Neural cell (in vitro differentiated cells): ENCODE measurements around the gene LRFN3. TPM values are rescaled to one million over a fixed set of nuclear protein-coding genes. Genes with fewer than 3 reads are reported as not detected.

Experiments used
- H2AFZ ChIP-seq: fragments of 200-600, 300-800 bp; sonication (generic), shearing (Covaris generic); 2 replicates; pipeline ENCODE4 v1.6.0; 2014; ENCODE audit warnings: low read depth, mild to moderate bottlenecking, antibody characterized with exemption, low read length, moderate library complexity
- H3F3A ChIP-seq: fragments of 200-600 bp; shearing (Covaris generic); 2 replicates; pipeline ENCODE4 v1.6.1; 2016; ENCODE audit warnings: mild to moderate bottlenecking, moderate library complexity, mixed read lengths, antibody characterized with exemption, low read length; ENCODE audit not compliant: insufficient read depth, poor library complexity, severe bottlenecking
- H3K27ac ChIP-seq: fragments of 200-600, 300-800 bp; sonication (generic), shearing (Covaris generic); 2 replicates; pipeline ENCODE4 v1.5.1; 2014; ENCODE audit warnings: mild to moderate bottlenecking, low read length, moderate library complexity
- H3K27me3 ChIP-seq: fragments of 300-800, 200-600 bp; sonication (generic), shearing (Covaris generic); 2 replicates; pipeline ENCODE4 v1.6.0; 2014; ENCODE audit warnings: mild to moderate bottlenecking, low read depth, low read length, moderate library complexity; ENCODE audit not compliant: insufficient read depth
- H3K36me3 ChIP-seq: fragments of 300-800, 200-600 bp; sonication (generic), shearing (Covaris generic); 2 replicates; pipeline ENCODE4 v1.5.1; 2014; ENCODE audit warnings: mild to moderate bottlenecking, antibody characterized with exemption, low read length, moderate library complexity; ENCODE audit not compliant: insufficient read depth
- H3K4me2 ChIP-seq: fragments of 300-800, 200-600 bp; sonication (generic), shearing (Covaris generic); 2 replicates; pipeline ENCODE4 v1.6.0; 2014; ENCODE audit warnings: mild to moderate bottlenecking, low read length
- H3K4me3 ChIP-seq: fragments of 300-800, 200-600 bp; sonication (generic), shearing (Covaris generic); 2 replicates; pipeline ENCODE4 v1.5.1; 2014; ENCODE audit warnings: mild to moderate bottlenecking, low read length, moderate library complexity
- H3K79me2 ChIP-seq: fragments of 200-600 bp; shearing (Covaris generic); replicated peaks from 2 replicates; pipeline ENCODE4 v1.6.0; 2014; ENCODE audit warnings: mild to moderate bottlenecking, low read length, moderate library complexity; ENCODE audit not compliant: insufficient read depth
- H3K9ac ChIP-seq: fragments of 300-800, 200-600 bp; sonication (generic), shearing (Covaris generic); 2 replicates; pipeline ENCODE4 v1.6.1; 2016; ENCODE audit warnings: mild to moderate bottlenecking, low read length, mixed read lengths
- H3K9me2 ChIP-seq: fragments of 200-600 bp; shearing (Covaris generic); 2 replicates; pipeline ENCODE4 v1.6.1; 2016; ENCODE audit warnings: mild to moderate bottlenecking, low read length, mixed read lengths; ENCODE audit not compliant: insufficient read depth
- H3K9me3 ChIP-seq: fragments of 200-600, 300-800 bp; sonication (generic), shearing (Covaris generic); 2 replicates; pipeline ENCODE4 v1.6.1; 2016; ENCODE audit warnings: mild to moderate bottlenecking, mixed run types, low read length, moderate library complexity, mixed read lengths
- H4K20me1 ChIP-seq: fragments of 200-600 bp; shearing (Covaris generic); 2 replicates; pipeline ENCODE4 v1.6.1; 2016; ENCODE audit warnings: mild to moderate bottlenecking, mixed run types; ENCODE audit not compliant: insufficient read depth
- EP300 ChIP-seq: fragments of 450-650 bp; conservative IDR thresholded peaks from 2 replicates; pipeline ENCODE4 v1.6.1; 2014; ENCODE audit warnings: antibody characterized with exemption, mild to moderate bottlenecking, moderate library complexity; ENCODE audit not compliant: poor library complexity, severe bottlenecking
- EZH2 ChIP-seq: fragments of 200-600, 300-800 bp; shearing (Covaris generic), sonication (generic); IDR thresholded peaks from 2 replicates; pipeline ENCODE4 v1.6.1; 2014; ENCODE audit warnings: antibody characterized with exemption, low read length, borderline replicate concordance, mild to moderate bottlenecking; ENCODE audit not compliant: insufficient read depth, poor library complexity, severe bottlenecking
- MXI1 ChIP-seq: fragments of 450-650 bp; conservative IDR thresholded peaks from 2 replicates; pipeline ENCODE4 v1.6.1; 2014; ENCODE audit warnings: antibody characterized with exemption, mild to moderate bottlenecking; ENCODE audit not compliant: poor library complexity, severe bottlenecking
- POLR2AphosphoS5 ChIP-seq: IDR thresholded peaks from 2 replicates; pipeline ENCODE4 v1.6.1; 2012
- RAD21 ChIP-seq: fragments of 450-650 bp; conservative IDR thresholded peaks from 2 replicates; pipeline ENCODE4 v1.6.1; 2014; ENCODE audit warnings: antibody characterized with exemption, mild to moderate bottlenecking, moderate library complexity
- SMC3 ChIP-seq: fragments of 450-650 bp; conservative IDR thresholded peaks from 2 replicates; pipeline ENCODE4 v1.6.1; 2014; ENCODE audit warnings: antibody characterized with exemption, mild to moderate bottlenecking, moderate library complexity; ENCODE audit not compliant: poor library complexity
- TAF1 ChIP-seq: IDR thresholded peaks from 2 replicates; pipeline ENCODE4 v1.6.1; 2012; ENCODE audit warnings: low read depth
- polyA plus RNA-seq: library from polyadenylated mRNA; depleted of rRNA; stranded (reverse); fragments of >200 nt; gene quantifications from 2 replicates; pipeline ENCODE4 v1.2.3, GENCODE V29; 2014
- TF ChIP-seq, protein P1 (sequence below): fragments of 450-650 bp; IDR thresholded peaks from 2 replicates; pipeline ENCODE4 v1.5.1; 2014; ENCODE audit warnings: antibody characterized with exemption, mild to moderate bottlenecking, moderate library complexity; ENCODE audit not compliant: poor library complexity, severe bottlenecking
- TF ChIP-seq, protein P2 (sequence below): IDR thresholded peaks from 2 replicates; pipeline ENCODE4 v1.6.1; 2012; ENCODE audit warnings: borderline replicate concordance

Gene LRFN3
- polyA plus RNA-seq, 1 donor from 2014 or later: 11.1 TPM

DNA sequence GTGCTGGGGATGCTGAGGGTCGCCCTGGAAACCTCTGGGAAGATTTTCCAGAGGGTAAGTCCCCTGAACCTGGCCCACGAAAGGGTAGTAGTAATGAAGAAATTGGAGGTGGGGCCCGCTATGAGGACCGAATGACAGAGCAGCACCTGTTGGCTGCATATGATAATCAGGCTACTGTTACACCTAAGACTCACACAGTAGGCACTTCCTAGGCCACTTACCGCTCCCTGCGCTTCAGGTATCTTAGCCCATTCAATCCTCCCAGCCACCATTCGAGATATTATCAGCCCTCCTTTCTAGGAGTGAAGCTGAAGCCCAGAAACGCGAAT lies 4.3 kb upstream of the LRFN3 start:
- no peak overlapping the region for H3K27ac ChIP-seq
- peak overlapping the region; percentile 16 for H2AFZ ChIP-seq
- H3K9me3 ChIP-seq: no peaks in the 10 kb centered on the region
- no peaks in the 10 kb centered on the region for H3K36me3 ChIP-seq
- peaks cover 3% of the 10 kb centered on the region for H3F3A ChIP-seq
- H3K9me2 ChIP-seq: no peaks in the 10 kb centered on the region
- TF ChIP-seq POLR2AphosphoS5: no peak
- TF ChIP-seq, protein P1, sequence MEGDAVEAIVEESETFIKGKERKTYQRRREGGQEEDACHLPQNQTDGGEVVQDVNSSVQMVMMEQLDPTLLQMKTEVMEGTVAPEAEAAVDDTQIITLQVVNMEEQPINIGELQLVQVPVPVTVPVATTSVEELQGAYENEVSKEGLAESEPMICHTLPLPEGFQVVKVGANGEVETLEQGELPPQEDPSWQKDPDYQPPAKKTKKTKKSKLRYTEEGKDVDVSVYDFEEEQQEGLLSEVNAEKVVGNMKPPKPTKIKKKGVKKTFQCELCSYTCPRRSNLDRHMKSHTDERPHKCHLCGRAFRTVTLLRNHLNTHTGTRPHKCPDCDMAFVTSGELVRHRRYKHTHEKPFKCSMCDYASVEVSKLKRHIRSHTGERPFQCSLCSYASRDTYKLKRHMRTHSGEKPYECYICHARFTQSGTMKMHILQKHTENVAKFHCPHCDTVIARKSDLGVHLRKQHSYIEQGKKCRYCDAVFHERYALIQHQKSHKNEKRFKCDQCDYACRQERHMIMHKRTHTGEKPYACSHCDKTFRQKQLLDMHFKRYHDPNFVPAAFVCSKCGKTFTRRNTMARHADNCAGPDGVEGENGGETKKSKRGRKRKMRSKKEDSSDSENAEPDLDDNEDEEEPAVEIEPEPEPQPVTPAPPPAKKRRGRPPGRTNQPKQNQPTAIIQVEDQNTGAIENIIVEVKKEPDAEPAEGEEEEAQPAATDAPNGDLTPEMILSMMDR: no peak
- H4K20me1 ChIP-seq: no peaks in the 10 kb centered on the region
- peak overlapping the region; percentile 67 for H3K4me3 ChIP-seq
- H3K9ac ChIP-seq: no peak overlapping the region
- peaks cover 15% of the 10 kb centered on the region for H3K79me2 ChIP-seq
- no peak overlapping the region for H3K4me2 ChIP-seq
- H3K27me3 ChIP-seq: no peaks in the 10 kb centered on the region

DNA sequence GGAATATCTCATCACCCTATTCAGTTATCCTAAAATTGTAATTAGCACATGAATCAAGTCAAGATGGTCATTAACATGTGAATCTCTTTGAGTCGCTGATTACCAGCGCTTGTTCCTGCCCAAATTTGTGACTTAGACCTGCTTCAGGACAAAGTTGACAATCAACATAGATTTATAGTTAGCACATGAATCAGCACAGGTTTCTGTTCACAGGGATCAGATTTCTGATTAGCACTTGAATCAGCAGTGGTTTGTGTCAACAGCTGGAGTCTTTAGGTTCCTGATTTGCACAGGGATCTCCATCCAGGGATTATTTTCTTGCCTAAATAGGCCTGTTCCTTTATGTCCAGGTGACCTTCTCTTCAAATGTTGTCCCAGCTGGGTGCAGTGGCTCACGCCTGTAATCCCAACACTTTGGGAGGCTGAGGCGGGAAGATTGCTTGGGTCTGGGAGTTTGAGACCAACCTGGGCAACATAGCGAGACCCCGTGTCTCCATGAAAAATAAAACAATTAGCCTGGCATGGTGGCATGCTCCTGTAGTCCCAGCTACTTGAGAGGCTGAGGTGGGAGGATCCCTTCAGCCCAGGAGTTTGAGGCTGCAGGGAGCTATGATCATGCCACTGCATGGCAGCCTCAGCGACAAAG lies 3.8 kb upstream of the LRFN3 start:
- Histone ChIP-seq H3K9ac (no peak overlapping the region), H3K4me2 (no peak overlapping the region), H3K27ac (no peak overlapping the region), H3K27me3 (no peaks in the 10 kb centered on the region), H3K36me3 (no peaks in the 10 kb centered on the region), H3K9me3 (no peaks in the 10 kb centered on the region), H3K4me3 (no peak overlapping the region), H3K79me2 (peaks cover 21% of the 10 kb centered on the region), H3F3A (peaks cover 3% of the 10 kb centered on the region), H4K20me1 (no peaks in the 10 kb centered on the region), H3K9me2 (no peaks in the 10 kb centered on the region), H2AFZ (no peak overlapping the region)
- TF ChIP-seq TAF1: no peak
- TF ChIP-seq MXI1: no peak
- TF ChIP-seq RAD21: no peak
- no peak for TF ChIP-seq SMC3
- no peak for TF ChIP-seq EP300
- TF ChIP-seq, protein P2, sequence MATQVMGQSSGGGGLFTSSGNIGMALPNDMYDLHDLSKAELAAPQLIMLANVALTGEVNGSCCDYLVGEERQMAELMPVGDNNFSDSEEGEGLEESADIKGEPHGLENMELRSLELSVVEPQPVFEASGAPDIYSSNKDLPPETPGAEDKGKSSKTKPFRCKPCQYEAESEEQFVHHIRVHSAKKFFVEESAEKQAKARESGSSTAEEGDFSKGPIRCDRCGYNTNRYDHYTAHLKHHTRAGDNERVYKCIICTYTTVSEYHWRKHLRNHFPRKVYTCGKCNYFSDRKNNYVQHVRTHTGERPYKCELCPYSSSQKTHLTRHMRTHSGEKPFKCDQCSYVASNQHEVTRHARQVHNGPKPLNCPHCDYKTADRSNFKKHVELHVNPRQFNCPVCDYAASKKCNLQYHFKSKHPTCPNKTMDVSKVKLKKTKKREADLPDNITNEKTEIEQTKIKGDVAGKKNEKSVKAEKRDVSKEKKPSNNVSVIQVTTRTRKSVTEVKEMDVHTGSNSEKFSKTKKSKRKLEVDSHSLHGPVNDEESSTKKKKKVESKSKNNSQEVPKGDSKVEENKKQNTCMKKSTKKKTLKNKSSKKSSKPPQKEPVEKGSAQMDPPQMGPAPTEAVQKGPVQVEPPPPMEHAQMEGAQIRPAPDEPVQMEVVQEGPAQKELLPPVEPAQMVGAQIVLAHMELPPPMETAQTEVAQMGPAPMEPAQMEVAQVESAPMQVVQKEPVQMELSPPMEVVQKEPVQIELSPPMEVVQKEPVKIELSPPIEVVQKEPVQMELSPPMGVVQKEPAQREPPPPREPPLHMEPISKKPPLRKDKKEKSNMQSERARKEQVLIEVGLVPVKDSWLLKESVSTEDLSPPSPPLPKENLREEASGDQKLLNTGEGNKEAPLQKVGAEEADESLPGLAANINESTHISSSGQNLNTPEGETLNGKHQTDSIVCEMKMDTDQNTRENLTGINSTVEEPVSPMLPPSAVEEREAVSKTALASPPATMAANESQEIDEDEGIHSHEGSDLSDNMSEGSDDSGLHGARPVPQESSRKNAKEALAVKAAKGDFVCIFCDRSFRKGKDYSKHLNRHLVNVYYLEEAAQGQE: no peak
- no peak for TF ChIP-seq POLR2AphosphoS5
- no peak for TF ChIP-seq EZH2
- TF ChIP-seq, protein P1: no peak
